Natural killer cell (primary cell): Measurements from ENCODE around the gene GRIN2A. TPM values are rescaled to one million over a fixed set of nuclear protein-coding genes. Genes with fewer than 3 reads are reported as not detected.

Source experiments
- ATAC-seq, 3 donors: fragments of 150-1000 bp in 2 of 3; fragments of 200-7000 bp in 1 of 3; cut with Tn5 transposase; 1 replicate in 1 of 3; 2 replicates in 2 of 3; pipeline ENCODE4 v1.10.0; 2021; ENCODE audit warnings: mild to moderate bottlenecking in 2 of 3, moderate library complexity in 2 of 3
- DNase-seq, 2 donors: peaks; one replicate each; pipeline versions ENCODE4 v3.0.0 to v3.0.0-alpha.2; 2013 to 2021; ENCODE audit warnings: mixed read lengths in 1 of 2
- H3K27ac ChIP-seq: one replicate; pipeline ENCODE4 v1.5.1; 2013; ENCODE audit warnings: mild to moderate bottlenecking, low read length
- H3K27me3 ChIP-seq: one replicate; pipeline ENCODE4 v1.6.1; 2013; ENCODE audit warnings: low read length; ENCODE audit not compliant: control insufficient read depth, insufficient read depth
- H3K36me3 ChIP-seq: one replicate; pipeline ENCODE4 v1.6.1; 2013; ENCODE audit warnings: low read length; ENCODE audit not compliant: control insufficient read depth, insufficient read depth
- H3K4me1 ChIP-seq: one replicate; pipeline ENCODE4 v1.6.1; 2013; ENCODE audit warnings: low read length; ENCODE audit not compliant: control insufficient read depth, insufficient read depth
- H3K4me3 ChIP-seq: one replicate; pipeline ENCODE4 v1.5.1; 2013; ENCODE audit warnings: low read length
- H3K9me3 ChIP-seq: one replicate; pipeline ENCODE4 v1.6.1; 2013; ENCODE audit warnings: low read length; ENCODE audit not compliant: control insufficient read depth, insufficient read depth
- H3K27ac Mint-ChIP-seq, 2 donors: one replicate each; pipeline ENCODE4 v1.8.0; 2022; ENCODE audit warnings: mild to moderate bottlenecking in 2 of 2, mixed read lengths in 2 of 2, moderate library complexity in 1 of 2
- H3K27me3 Mint-ChIP-seq, 2 donors: one replicate each; pipeline ENCODE4 v1.8.0; 2022; ENCODE audit warnings: low read depth in 2 of 2, mixed read lengths in 2 of 2
- H3K36me3 Mint-ChIP-seq: one replicate; pipeline ENCODE4 v1.8.0; 2022; ENCODE audit warnings: mixed read lengths
- H3K4me1 Mint-ChIP-seq, 2 donors: one replicate each; pipeline ENCODE4 v1.8.0; 2022; ENCODE audit warnings: mixed read lengths in 2 of 2
- H3K4me3 Mint-ChIP-seq: one replicate; pipeline ENCODE4 v1.8.0; 2022; ENCODE audit warnings: mild to moderate bottlenecking, moderate library complexity, mixed read lengths
- H3K9me3 Mint-ChIP-seq, 2 donors: one replicate each; pipeline ENCODE4 v1.8.0; 2022; ENCODE audit warnings: mixed read lengths in 2 of 2
- CTCF ChIP-seq: fragments of 200-600 bp; IDR thresholded peaks from one replicate; pipeline ENCODE4 v1.8.0; 2022; ENCODE audit warnings: antibody characterized with exemption
- WGBS: methylation state at CpG from one replicate; pipeline ENCODE4 v1.1.7; 2013; ENCODE audit warnings: missing lambda C conversion rate; ENCODE audit not compliant: insufficient coverage; 5-methylcytosine and 5-hydroxymethylcytosine counted together
- intact Hi-C: fragments of 100-400 bp; cut with micrococcal nuclease; formaldehyde crosslinking; loops from one replicate; pipeline ENCODE4 v1.14.2; 2022
- total RNA-seq, 4 donors: library from RNA; stranded (reverse); fragments of 120-200 nt in 1 of 4; gene quantifications; one replicate each; pipeline versions ENCODE4 v1.2.3 to v1.2.4, GENCODE V29; 2013 to 2022

The GRIN2A gene
- total RNA-seq, 3 donors from 2014 or later (not counting 1 experiment from before 2014, with no cell fraction given): not detected

GRCh38 chr16:9845661-9846361 lies 336.4 kb downstream of the GRIN2A start:
- no peak for TF ChIP-seq CTCF
- 76% methylated on average over 3 of the region's 3 CpGs for WGBS
- no peak overlapping the region for H3K4me3 ChIP-seq
- DNase-seq (no peak), ATAC-seq (no peak)
- no peaks in the 10 kb centered on the region for H3K36me3 ChIP-seq
- H3K4me1 Mint-ChIP-seq: no peaks in the 10 kb centered on the region
- H3K9me3 Mint-ChIP-seq: peaks cover 3 to 5% of the 10 kb centered on the region in 2 donors
- no peaks in the 10 kb centered on the region for H3K27me3 Mint-ChIP-seq
- H3K27ac Mint-ChIP-seq: no peak overlapping the region
- no peaks in the 10 kb centered on the region for H3K4me1 ChIP-seq
- H3K27me3 ChIP-seq: no peaks in the 10 kb centered on the region
- no peak overlapping the region for H3K27ac ChIP-seq
- intact Hi-C loops: no loop called here
- no peak overlapping the region for H3K4me3 Mint-ChIP-seq
- no peaks in the 10 kb centered on the region for H3K36me3 Mint-ChIP-seq
- no peaks in the 10 kb centered on the region for H3K9me3 ChIP-seq

- Histone ChIP-seq H3K36me3 (no peaks in the 10 kb centered on the region), H3K27ac (no peak overlapping the region), H3K9me3 (no peaks in the 10 kb centered on the region), H3K4me1 (no peaks in the 10 kb centered on the region), H3K27me3 (no peaks in the 10 kb centered on the region), H3K4me3 (no peak overlapping the region)
- peaks cover 3 to 5% of the 10 kb centered on the region in 2 donors for H3K9me3 Mint-ChIP-seq
- TF ChIP-seq CTCF: no peak
- intact Hi-C loops: no loop called here
- no peaks in the 10 kb centered on the region for H3K4me1 Mint-ChIP-seq
- H3K27ac Mint-ChIP-seq: no peak overlapping the region
- no peaks in the 10 kb centered on the region for H3K27me3 Mint-ChIP-seq
- DNase-seq: no peak
- H3K36me3 Mint-ChIP-seq: no peaks in the 10 kb centered on the region
- H3K4me3 Mint-ChIP-seq: no peak overlapping the region
- 86% methylated on average over 6 of the region's 6 CpGs for WGBS
- no peak for ATAC-seq
Measured at GRCh38 chr16:9844361-9844760, 337.9 kb downstream of the GRIN2A start.

- H3K27ac Mint-ChIP-seq: no peak overlapping the region
- H3K27me3 ChIP-seq: no peaks in the 10 kb centered on the region
- 81% methylated on average over 3 of the region's 3 CpGs for WGBS
- H3K9me3 Mint-ChIP-seq: peaks cover 3 to 5% of the 10 kb centered on the region in 2 donors
- no peak overlapping the region for H3K4me3 ChIP-seq
- no peak for DNase-seq
- ATAC-seq: peak in 1 of 3 donors; percentile 27
- no peak overlapping the region for H3K27ac ChIP-seq
- no peak overlapping the region for H3K4me3 Mint-ChIP-seq
- H3K9me3 ChIP-seq: no peaks in the 10 kb centered on the region
- H3K27me3 Mint-ChIP-seq: no peaks in the 10 kb centered on the region
- no peak for TF ChIP-seq CTCF
- no peaks in the 10 kb centered on the region for H3K36me3 Mint-ChIP-seq
- H3K4me1 Mint-ChIP-seq: no peaks in the 10 kb centered on the region
- intact Hi-C loops: no loop called here
- H3K4me1 ChIP-seq: no peaks in the 10 kb centered on the region
- H3K36me3 ChIP-seq: no peaks in the 10 kb centered on the region
Measured at GRCh38 chr16:9843424-9844018, 338.7 kb downstream of the GRIN2A start.
